Measurements from ENCODE around the gene ATP2A3. TPM values are rescaled to one million over a fixed set of nuclear protein-coding genes. Genes with fewer than 3 reads are reported as not detected.
A peak's percentile ranks its signal among the peaks of the same experiment; 100 is the strongest.

Gene ATP2A3
- total RNA-seq, 1 experiment from 2014 or later, result 4.4 TPM

DNA sequence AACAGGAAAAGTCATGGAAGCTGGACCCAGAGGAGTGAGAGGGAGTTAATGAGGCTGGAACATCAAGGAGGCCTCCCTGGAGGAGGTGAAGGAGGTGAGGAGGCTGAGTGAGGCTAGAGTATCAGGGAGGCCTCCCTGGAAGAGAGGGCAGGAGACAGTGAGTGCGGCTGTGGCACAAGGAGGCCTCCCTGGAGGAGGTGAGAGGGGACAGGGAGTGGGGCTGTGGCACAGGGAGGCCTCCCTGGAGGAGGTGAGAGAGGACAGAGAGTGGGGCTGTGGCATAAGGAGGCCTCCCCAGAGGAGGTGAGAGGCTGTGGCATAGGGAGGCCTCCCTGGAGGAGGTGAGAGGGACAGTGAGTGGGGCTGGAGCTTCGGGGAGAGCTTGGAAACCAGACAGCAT lies 76.8 kb downstream of the ATP2A3 start:
- CTCF ChIA-PET, result no interaction called here

DNA sequence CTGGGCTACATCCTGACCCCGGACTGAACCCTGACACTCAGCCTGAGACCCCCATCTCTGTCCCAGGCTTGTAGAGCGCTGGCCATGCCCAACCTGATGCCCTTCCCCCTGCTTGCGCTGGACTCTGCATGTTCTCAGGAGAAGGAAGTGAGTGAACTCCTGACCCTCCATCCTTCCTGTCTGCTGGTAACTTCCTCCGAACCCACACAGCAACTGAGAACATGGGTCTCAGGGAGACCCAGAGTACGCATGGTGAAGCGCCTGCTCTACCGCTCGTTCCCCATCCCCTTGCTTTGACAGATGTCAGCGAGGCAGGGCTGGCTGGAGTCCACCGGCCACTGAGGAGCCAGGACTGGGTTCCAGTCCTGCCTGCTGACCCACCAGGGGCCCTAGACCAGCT lies 77.5 kb downstream of the ATP2A3 start:
- BruUV-seq (replicated peaks), result no TSS peak
- POLR2A ChIA-PET (ENCODE audit: unreplicated experiment), result interaction anchor here (0.6 kb wide), 1 partner anchor 166 kb away, joined by 27 read pairs; no protein-coding TSS in a partner anchor
- H3K27ac ChIP-seq, result no peak overlapping the region
- H3K9me3 ChIP-seq (ENCODE audit: insufficient read depth, low read depth), result no peaks in the 10 kb centered on the region
- CTCF ChIA-PET, result no interaction called here
- H3K9me2 ChIP-seq (ENCODE audit: insufficient read depth), result no peaks in the 10 kb centered on the region
- no peak overlapping the region for H3K4me2 ChIP-seq
- H3K27me3 ChIP-seq (ENCODE audit: insufficient read depth, low read depth), result no peaks in the 10 kb centered on the region
- H2AFZ ChIP-seq, result no peak overlapping the region
- no peak for DNase-seq
- intact Hi-C loops (cut with micrococcal nuclease; ENCODE audit: unreplicated experiment), result no loop called here
- H3K4me1 ChIP-seq (replicated peaks; ENCODE audit: insufficient read depth), result peaks cover 61% of the 10 kb centered on the region
- H3K79me2 ChIP-seq (ENCODE audit: low read depth), result peaks cover 24% of the 10 kb centered on the region
- TF ChIP-seq, protein P1, sequence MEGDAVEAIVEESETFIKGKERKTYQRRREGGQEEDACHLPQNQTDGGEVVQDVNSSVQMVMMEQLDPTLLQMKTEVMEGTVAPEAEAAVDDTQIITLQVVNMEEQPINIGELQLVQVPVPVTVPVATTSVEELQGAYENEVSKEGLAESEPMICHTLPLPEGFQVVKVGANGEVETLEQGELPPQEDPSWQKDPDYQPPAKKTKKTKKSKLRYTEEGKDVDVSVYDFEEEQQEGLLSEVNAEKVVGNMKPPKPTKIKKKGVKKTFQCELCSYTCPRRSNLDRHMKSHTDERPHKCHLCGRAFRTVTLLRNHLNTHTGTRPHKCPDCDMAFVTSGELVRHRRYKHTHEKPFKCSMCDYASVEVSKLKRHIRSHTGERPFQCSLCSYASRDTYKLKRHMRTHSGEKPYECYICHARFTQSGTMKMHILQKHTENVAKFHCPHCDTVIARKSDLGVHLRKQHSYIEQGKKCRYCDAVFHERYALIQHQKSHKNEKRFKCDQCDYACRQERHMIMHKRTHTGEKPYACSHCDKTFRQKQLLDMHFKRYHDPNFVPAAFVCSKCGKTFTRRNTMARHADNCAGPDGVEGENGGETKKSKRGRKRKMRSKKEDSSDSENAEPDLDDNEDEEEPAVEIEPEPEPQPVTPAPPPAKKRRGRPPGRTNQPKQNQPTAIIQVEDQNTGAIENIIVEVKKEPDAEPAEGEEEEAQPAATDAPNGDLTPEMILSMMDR (conservative IDR thresholded peaks at IDR 0.05), result no peak
- no peak for TF ChIP-seq EZH2 (IDR thresholded peaks at IDR 0.05; ENCODE audit: low read depth)
- H3F3A ChIP-seq (ENCODE audit: insufficient read depth, low read depth), result peaks cover 53% of the 10 kb centered on the region
- H3K4me3 ChIP-seq, result no peak overlapping the region
- H4K20me1 ChIP-seq (ENCODE audit: insufficient read depth), result no peaks in the 10 kb centered on the region
- no peaks in the 10 kb centered on the region for H3K36me3 ChIP-seq (ENCODE audit: low read depth)

More for the DNA sequence above, 76.8 kb downstream of the ATP2A3 start:
- Histone ChIP-seq H3K9me2 (ENCODE audit: insufficient read depth) (no peaks in the 10 kb centered on the region), H3K36me3 (ENCODE audit: low read depth) (no peaks in the 10 kb centered on the region), H3K4me1 (replicated peaks; ENCODE audit: insufficient read depth) (peaks cover 65% of the 10 kb centered on the region), H3K27ac (peak overlapping the region; percentile 67), H3F3A (ENCODE audit: insufficient read depth, low read depth) (peaks cover 53% of the 10 kb centered on the region), H3K79me2 (ENCODE audit: low read depth) (peaks cover 24% of the 10 kb centered on the region), H2AFZ (no peak overlapping the region), H3K27me3 (ENCODE audit: insufficient read depth, low read depth) (no peaks in the 10 kb centered on the region), H3K4me3 (no peak overlapping the region), H3K9me3 (ENCODE audit: insufficient read depth, low read depth) (no peaks in the 10 kb centered on the region), H4K20me1 (ENCODE audit: insufficient read depth) (no peaks in the 10 kb centered on the region), H3K4me2 (peak overlapping the region; percentile 92)
- POLR2A ChIA-PET (ENCODE audit: unreplicated experiment), result interaction anchor here (0.5 kb wide), 1 partner anchor 44 kb away, joined by 5 read pairs; no protein-coding TSS in a partner anchor
- no peak for TF ChIP-seq EZH2 (IDR thresholded peaks at IDR 0.05; ENCODE audit: low read depth)
- TF ChIP-seq, protein P1 (conservative IDR thresholded peaks at IDR 0.05), result no peak
- DNase-seq, result no peak
- no TSS peak for BruUV-seq (replicated peaks)
- intact Hi-C loops (cut with micrococcal nuclease; ENCODE audit: unreplicated experiment), result no loop called here

DNA sequence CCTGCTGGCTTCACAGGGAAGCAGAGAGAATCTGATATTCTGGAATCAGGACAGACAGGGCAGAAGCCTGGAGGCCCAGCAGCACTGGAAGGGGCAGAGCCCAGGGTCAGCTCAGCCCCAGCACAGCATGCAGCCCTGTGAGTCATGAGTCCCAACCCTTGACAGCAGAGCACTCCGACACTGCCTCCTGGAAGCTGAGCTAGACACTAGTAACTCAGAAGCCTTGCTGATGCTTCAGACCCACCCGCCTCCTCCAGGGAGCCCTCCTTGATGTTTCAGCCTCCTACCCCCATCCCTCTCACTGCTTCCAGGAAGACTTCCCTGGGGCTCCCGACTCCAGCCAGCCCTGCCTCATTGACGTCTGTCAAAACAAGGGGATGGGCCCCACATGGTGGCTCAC lies 78.3 kb downstream of the ATP2A3 start:
- peak overlapping the region; percentile 30 for H3K4me2 ChIP-seq
- POLR2A ChIA-PET (ENCODE audit: unreplicated experiment), result no interaction called here
- H3F3A ChIP-seq (ENCODE audit: insufficient read depth, low read depth), result peaks cover 44% of the 10 kb centered on the region
- CTCF ChIA-PET, result no interaction called here
- H3K79me2 ChIP-seq (ENCODE audit: low read depth), result peaks cover 24% of the 10 kb centered on the region
- BruUV-seq (replicated peaks), result no TSS peak
- no peaks in the 10 kb centered on the region for H4K20me1 ChIP-seq (ENCODE audit: insufficient read depth)
- no peaks in the 10 kb centered on the region for H3K27me3 ChIP-seq (ENCODE audit: insufficient read depth, low read depth)
- no peaks in the 10 kb centered on the region for H3K9me2 ChIP-seq (ENCODE audit: insufficient read depth)
- H3K4me1 ChIP-seq (replicated peaks; ENCODE audit: insufficient read depth), result peaks cover 53% of the 10 kb centered on the region
- intact Hi-C loops (cut with micrococcal nuclease; ENCODE audit: unreplicated experiment), result no loop called here
- H2AFZ ChIP-seq, result no peak overlapping the region
- no peak overlapping the region for H3K27ac ChIP-seq
- H3K9me3 ChIP-seq (ENCODE audit: insufficient read depth, low read depth), result no peaks in the 10 kb centered on the region
- H3K4me3 ChIP-seq, result no peak overlapping the region
- H3K36me3 ChIP-seq (ENCODE audit: low read depth), result no peaks in the 10 kb centered on the region
- TF ChIP-seq EZH2 (IDR thresholded peaks at IDR 0.05; ENCODE audit: low read depth), result no peak
- TF ChIP-seq, protein P1 (conservative IDR thresholded peaks at IDR 0.05), result no peak
- peak; percentile 26 to 57 for DNase-seq
